GM18858 (cell line): ENCODE measurements around the gene KLF5.
"Not testable (repeated sequence)": the region's sequence is repeated elsewhere in the genome, so short reads cannot be mapped to it uniquely, and the experiment has no call there.

Experiments used
- ATAC-seq: cut with Tn5 transposase; IDR thresholded peaks from one replicate; pipeline ENCODE4 v1.9.1; 2021; ENCODE audit not compliant: unreplicated experiment

Gene KLF5

DNA sequence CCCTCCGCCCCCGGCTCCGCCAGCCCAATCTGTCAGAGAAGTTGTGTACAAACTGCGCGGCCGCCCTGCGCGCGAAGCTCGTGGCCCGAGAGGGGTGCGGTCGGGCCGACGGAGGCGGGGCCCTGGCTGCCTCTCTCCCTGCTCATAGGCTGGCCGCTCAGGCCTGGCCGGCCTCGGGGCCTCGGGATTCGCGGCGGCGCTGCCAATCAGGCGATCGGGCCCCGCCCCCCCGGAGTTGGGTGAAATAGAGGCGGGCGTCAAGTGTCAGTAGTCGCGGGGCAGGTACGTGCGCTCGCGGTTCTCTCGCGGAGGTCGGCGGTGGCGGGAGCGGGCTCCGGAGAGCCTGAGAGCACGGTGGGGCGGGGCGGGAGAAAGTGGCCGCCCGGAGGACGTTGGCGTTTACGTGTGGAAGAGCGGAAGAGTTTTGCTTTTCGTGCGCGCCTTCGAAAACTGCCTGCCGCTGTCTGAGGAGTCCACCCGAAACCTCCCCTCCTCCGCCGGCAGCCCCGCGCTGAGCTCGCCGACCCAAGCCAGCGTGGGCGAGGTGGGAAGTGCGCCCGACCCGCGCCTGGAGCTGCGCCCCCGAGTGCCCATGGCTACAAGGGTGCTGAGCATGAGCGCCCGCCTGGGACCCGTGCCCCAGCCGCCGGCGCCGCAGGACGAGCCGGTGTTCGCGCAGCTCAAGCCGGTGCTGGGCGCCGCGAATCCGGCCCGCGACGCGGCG, at the start of gene KLF5:
KLF5 (plus strand) TSS at position 270 of the 724 bp plus-strand sequence; CDS start at position 593, 323 bp downstream.
- ATAC-seq = peak; percentile 97

DNA sequence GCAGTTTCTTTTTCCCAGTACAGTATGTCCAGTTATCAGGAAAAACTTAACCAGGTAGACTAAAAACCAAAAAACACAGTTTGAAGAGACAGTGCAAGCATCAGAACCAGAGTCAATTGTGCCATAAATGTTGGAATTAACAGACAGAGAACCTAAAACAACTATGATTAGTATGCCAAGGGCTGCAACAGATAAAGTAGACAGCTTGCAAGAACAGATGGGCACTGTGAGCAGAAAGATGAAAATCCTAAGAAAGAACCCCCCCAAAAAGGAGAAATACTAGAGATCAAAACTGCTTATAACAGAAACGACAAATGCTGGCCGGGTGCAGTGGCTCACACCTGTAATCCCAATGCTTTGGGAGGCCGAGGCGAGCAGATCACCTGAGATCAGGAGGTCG, 47.1 kb upstream of the KLF5 start:
- no peak for ATAC-seq

DNA sequence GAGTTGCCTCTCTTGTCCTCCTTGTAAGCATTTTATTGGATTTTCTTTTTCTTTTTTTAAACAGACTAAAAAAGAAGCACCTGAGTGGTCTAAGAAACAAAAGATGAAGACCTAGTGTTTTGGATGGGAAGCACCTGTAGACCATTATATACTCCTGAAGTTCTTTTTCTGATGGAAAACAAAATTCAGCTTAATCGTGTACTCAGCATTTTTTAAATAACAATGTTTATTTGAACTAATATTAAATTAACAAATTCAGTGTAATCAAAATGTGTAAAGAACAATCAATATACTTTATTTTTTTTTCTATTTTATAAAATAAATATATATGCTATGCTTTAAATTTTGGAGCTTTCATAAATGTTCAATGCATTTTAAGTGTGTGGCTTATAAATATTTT, 43.0 kb upstream of the KLF5 start:
- no peak for ATAC-seq

DNA sequence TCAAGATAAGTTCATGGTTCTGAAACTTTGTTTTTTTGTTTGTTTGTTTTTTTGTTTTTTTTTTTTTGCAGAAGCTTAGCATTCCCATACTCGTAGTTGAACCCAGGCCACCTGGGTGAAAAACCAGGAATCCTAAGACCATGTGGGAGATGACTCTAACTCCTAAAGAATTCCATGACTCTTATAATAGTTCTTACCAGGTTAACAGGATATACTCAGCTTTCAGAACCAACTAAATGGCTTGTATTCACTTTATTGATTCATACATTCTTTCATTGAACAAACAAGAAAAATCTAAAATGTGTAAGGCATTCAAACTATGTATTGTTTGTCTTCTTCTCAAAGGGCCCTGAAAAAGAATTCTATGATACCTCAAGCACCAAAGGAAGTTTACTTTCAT, 40.5 kb upstream of the KLF5 start:
- no peak for ATAC-seq

DNA sequence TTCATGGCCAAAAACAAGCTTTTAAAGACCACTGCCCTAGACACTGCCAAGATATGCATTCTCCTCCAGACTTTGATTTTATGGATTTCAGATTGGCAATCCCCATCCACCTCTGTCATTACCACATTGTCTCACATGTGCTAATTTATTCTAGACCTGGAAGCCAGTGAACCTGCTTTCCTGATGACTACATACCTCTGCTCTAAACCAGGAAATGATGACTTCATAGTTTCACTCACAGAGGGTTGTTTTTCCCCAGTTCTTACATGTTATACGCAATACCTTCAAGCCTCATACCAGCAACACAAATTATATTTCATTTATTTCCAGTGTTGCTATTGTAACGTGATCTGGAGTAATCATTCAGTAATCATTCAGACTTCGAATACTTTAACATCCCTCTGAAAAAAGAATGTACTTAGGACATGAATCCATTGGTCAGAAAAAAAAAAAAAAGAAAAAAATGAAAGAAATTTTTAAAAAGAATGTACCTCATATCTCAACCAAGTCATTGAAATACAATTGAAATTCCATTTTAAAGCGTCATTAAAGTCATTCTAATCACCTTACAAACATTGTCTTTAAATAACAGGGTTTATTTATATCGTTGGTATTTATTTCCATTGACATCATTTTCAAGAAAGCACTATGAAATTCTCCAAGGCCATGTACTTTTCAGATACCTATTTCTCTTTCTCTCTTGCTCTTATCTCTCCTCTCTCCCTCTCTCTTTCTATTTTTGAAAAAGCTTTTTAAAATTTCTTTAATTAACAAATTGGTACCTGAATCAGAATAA, 33.4 kb upstream of the KLF5 start:
- no peak for ATAC-seq

DNA sequence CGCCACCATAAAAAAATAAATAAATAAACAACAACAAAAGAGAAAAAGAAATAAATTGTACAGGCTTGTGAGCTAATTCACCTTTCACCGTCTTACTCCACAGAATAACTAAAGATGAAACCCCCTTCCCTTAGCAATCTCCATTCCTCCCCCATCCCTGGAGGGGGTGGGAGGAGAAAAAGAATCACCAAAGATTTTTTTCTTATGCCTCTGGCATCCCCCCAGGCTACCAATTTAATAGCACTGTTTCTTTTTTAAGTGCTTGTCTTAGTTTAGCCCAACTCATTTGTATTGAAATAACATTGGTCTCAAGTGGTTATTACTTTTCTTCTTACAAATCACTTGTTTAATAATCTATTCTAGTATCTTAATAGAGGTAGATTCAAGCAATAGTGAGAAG, 23.9 kb upstream of the KLF5 start:
- no peak for ATAC-seq

DNA sequence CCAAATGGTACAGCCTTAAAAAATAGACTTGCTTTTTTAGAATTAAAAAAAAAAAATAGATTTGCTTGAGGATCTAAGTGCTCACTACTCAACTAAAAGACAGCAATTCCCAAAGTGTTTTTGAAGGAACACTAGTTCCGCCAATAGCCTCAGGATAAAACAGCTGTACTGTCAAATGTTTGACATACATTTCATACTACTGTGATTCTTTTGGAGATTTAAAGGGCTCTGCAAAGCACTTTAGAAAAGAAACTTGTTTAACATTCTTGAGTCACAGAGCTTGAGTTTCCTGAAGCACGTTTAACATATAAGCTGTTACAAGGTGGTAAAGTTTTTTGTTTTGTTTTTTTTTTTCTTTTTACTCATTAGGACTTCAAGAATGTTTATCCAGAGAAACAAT, 23.1 kb upstream of the KLF5 start:
- no peak for ATAC-seq

DNA sequence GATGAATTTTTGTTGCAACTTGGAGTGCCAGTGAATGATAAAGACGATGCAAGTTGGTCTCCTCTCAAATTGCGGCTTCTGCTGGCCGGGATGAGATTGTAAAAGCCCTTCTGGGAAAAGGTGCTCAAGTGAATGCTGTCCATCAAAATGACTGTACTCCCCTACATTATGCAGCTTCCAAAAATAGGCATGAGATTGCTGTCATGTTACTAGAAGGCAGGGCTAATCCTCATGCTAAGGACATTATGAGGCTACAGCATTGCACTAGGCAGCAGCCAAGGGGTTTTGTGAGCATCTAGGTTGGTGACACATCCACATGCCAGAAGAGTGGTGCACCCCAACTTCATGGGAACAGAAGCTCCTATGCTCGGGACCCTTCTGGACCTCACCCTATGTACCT, 22.2 kb upstream of the KLF5 start:
- no peak for ATAC-seq

DNA sequence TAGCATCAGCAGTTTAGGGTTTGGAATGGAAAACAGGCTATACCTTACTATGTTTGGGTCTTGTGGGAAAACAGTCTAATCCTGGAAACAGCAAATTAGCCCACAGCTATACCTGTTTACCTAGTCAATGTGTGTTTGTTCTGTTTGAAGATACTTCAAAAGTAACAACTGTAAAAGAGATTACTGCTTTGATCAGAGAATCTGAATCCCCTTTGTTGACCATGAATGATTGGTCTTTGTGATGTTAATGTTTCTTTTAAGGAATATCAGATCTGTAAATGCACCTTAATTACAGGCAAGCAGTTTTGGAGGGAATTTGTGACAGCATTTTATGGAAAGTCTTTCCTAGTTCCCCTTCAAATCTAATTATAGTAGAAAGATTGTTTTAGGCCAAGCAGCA, 20.7 kb upstream of the KLF5 start:
- ATAC-seq = no peak

DNA sequence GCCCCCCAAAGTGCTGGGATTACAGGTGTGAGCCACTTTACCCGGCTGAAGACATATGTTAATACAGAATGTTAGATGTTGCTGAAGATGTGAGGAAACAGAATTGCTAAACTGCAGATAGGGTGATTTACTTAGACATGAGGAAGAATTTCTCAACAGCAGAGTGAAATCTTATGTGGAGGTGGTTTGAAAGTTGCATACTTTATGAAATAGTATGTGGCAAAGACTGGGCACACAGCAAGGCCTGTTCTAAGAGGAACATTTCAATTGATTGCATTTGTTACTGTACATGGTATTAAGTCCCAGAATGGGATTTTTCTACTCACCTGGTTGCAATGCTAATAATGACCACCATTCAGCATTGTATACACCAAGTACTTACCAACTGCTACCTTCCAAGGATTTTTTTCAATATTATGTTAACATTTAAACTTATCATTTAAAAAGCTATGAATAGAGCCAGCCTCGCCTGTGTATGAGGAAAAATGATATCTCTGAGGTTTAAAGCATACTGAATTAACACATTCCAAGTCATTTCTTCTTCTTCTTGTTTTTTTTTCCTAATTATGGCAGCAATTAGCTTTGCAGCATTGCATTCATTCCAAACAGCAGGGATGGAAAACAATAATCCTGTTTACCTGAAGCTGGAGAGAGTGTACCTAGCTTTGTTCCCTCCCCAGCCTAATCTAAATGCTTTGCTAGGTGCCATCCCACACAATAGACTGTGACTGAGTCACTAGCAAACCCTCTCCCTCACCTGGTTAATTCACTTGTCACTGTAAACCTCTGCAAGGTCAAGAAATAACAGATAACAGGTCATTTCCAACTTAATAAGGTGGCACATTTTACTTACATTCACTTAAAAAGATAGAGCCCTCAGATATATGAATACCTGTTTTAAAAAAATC, 19.4 kb upstream of the KLF5 start:
- no peak for ATAC-seq

DNA sequence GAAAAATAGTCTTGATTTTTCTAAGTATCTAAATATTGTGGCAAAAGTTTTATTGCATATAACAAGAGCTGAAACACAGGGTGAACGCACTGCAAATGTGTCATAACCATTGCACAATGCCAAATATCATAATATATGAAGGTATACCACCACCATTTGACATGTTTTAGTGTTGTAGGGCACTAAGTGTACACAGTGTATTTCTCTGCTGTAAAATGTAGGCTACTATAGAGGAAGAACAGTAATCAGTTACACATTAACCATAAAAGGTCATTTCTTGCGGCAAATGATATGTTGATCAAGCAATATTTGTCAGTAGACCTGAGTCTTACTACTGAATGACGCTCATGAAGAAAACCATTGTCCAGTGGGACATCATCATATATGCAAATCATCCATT, 18.3 kb upstream of the KLF5 start:
- ATAC-seq = no peak

DNA sequence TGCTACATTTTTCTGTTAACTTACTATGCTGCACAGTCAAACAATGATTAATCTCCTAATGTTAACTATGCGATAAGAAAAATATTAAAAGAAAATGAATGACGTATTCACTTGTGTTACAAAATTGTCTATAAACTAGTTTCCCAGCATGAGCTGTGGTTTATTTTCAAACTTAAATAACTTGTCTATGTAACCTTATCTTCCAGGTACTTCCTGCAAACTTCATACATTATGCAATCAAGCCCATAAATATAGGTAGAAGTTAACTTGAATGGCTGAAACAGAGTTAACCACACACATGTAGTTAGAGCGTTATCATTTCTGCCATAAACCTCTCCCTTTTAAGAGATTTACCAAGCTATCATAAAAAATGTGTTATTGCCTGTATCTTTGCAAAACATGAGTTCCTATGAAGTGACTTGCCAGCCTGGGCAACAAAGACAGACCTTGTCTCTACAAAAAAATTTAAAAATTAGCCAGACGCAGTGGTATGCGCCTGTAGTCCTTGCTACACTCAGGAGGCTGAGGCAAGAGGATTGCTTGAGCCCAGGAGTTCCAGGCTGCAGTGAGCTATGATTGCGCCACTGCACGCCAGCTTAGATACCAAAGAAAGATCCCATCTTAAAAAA, 17.7 kb upstream of the KLF5 start:
- no peak for ATAC-seq

DNA sequence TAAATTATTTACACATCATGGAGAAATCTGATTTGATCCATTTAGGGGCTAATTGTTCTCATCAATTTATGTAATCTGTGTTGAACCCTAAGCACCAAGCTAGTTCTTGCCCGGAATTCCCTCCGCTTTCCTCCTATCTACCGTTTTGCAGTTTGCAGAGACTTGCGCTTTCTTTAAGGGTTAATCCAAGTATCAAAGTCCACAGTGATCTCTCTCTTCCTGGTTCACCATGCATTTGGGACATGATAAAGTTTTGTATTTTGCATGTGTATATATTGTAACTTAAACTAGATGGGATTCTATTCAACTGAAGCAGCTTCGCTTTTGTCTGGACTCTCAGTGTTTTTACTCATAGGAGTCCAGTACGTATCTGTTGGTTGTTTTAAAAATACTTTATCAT, 13.8 kb upstream of the KLF5 start:
- no peak for ATAC-seq

DNA sequence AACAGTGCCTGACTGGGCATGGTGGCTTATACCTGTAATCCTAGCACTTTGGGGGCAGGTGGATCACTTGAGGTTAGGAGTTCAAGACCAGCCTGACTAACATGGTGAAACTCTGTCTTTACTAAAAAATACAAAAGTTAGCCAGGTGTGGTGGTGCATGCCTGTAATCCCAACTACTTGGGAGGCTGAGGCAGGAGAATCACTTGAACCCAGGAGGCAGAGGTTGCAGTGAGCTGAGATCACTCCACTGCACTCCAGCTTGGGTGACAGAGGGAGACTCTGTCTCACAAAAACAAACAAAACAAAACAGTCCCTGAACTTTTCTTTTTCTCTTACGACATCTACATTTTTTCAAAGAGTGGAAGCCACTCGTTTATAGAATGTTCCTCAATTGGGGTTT, 10.2 kb upstream of the KLF5 start:
- ATAC-seq = not testable (repeated sequence)

DNA sequence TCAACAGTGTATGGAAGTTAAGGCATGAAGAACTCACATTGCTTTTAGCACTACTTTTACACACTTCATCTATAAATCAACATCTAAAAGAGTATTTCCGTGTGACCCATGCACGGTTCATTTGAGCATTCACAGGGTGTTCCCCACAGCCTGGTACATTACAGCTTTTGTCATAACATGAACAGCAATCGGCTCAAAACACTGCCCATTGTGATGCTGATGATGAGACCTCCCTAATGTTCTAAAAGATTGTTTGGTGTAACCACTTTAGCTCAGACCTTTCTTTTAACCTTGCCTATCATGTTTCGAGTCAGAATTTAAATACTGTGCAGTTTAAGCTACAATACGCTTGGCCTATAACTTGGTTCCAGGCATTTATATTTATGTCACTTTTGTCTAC, 4.1 kb upstream of the KLF5 start:
- no peak for ATAC-seq

DNA sequence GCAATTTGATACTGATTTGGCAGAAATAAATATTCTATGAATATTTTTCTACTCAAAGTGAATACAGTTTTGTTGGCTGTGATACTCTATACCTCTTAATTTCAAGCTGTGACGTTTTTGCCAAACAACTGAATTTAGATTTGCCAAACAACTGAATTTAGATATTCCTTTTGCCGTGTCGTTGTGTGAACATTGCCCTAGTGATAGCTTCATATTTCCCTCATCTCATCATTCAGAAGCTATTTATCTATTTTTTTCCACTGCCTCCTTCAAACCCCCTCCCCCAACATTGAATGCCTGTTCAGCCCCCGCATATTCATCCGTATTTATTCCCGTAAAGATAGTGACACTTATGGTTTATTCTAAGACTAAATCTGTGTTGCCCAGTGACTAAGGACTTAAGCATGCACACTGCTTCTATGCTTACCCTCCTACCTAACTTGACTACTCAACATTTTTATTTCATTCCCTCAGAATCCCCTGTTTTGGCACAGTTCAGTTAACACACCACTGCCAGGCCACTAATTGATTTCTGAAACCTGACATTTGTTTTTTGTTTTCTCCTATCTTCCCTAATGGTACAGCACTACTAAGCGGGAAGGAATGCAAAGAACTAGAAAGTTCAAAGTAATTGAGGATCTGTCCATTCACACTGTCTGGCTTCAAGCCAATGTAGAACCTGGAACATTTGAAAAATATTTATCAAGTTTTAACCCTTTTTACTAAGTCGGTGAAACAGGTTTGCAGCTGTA, 2.8 kb upstream of the KLF5 start:
- ATAC-seq = no peak

DNA sequence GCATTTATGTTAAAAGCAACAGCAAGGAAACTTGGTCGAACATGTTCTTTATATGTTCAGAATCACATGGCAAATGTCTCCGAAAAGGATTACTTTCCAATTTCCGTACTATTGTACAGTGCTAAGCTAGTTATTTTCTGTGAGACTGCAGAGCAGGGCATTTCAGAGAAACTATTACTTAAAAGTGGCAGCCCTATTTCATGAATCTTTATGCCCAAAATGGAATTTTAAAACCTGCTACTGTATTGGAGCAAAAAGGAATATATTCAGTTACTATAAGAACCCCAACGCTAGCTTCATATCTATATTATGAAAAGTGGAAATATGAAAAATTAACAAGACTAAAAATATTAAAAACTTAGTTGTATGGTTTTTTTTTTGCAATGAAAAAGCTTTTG, 2.2 kb upstream of the KLF5 start:
- no peak for ATAC-seq

DNA sequence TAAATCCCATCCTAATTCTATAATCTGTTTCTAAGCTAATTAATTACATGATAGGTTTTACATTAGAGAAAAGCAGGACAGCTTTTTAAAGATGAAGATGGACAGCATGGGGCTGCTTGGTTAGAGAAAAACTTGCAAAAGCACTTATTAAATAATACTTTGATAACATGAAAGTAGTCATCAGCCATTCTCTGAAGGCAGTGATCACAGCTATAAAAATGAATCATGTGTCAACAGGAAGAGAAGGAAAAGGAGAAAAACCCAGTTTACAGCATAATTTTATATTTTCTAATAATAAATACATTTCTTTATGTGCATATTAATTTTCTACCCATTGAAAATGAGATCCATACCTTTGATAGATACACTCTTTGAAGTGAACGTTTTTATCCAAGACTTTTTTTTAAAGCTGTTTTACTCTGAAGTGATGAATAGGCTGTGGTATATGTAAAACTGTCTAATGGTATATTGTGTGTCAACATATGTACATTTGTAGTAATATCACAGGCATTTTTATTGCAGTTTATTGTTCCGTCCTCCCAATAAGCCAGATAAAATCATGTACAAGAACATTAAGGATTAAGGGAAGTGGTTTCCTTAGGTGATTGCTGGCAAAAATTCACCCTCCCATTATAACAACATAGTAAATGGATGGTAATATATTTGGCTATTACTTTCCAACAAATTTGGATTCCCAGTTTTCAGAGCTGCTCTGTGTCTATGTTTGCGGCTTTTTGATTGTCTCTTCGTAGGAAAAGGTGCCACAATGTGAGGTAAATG, 1.3 kb upstream of the KLF5 start:
- ATAC-seq = no peak

DNA sequence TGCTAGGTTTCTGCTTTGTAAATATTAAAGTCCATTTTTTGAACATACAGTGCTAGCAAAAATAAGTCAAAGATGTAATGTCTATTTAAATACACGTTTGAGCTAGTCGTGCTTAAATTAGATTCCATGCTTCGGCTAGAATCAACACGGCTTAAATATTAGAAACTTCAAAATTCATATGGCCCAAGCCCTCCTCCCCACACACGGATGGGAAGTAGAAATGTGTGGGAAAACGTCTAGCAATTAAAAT, 816 bp upstream of the KLF5 start:
- no peak for ATAC-seq

DNA sequence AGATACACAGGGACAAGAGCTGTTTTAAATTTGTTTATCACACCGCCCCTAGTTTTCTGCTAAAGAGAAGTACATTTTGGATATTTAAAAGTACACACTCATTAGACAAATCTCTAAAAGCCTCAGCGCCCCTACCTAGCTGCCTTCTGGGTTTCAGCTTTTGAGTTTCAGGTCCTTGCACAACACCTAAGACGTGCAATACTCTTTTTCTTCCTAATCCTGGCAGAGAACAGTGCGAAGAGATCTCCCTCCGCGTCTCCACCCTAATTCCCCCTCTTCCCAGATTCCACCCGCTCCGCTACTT, 421 bp upstream of the KLF5 start:
- peak; percentile 6 for ATAC-seq
